Body of pancreas (tissue), 4 donors: ENCODE measurements around the gene OSBPL5. TPM values are rescaled to one million over a fixed set of nuclear protein-coding genes. Genes with fewer than 3 reads are reported as not detected.

Experiments
- ATAC-seq: fragments of 150-250 bp; one replicate; pipeline ENCODE4 v1.9.1; 2016
- DNase-seq, 4 donors: peaks; one replicate each; pipeline ENCODE4 v3.0.0-alpha.2; 2019
- H3K27ac ChIP-seq, 4 donors: fragments of 200-600 bp; sonication (generic); 1 replicate in 3 of 4; 2 replicates in 1 of 4; pipeline versions ENCODE4 v1.5.1 to v1.6.1; 2016 to 2019; ENCODE audit warnings: mild to moderate bottlenecking in 1 of 4, mixed read lengths in 1 of 4, moderate library complexity in 1 of 4
- H3K27me3 ChIP-seq, 2 donors: fragments of 200-600 bp; sonication (generic); one replicate each; pipeline ENCODE4 v1.6.0; 2016; ENCODE audit warnings: mild to moderate bottlenecking in 1 of 2
- H3K36me3 ChIP-seq, 2 donors: fragments of 200-600 bp; sonication (generic); replicated peaks in 1 of 2; 2 replicates each; pipeline ENCODE4 v1.5.1; 2016; ENCODE audit warnings: low read depth in 2 of 2; ENCODE audit not compliant: insufficient read depth in 1 of 2
- H3K4me1 ChIP-seq: fragments of 200-600 bp; sonication (generic); one replicate; pipeline ENCODE4 v1.6.0; 2016
- H3K4me3 ChIP-seq, 2 donors: fragments of 200-600 bp; sonication (generic); 1 replicate in 1 of 2; 2 replicates in 1 of 2; pipeline ENCODE4 v1.5.1; 2016 to 2019
- H3K9me3 ChIP-seq, 3 donors: fragments of 200-600 bp; sonication (generic); 1 replicate in 2 of 3; 2 replicates in 1 of 3; pipeline ENCODE4 v1.5.1; 2016
- CTCF ChIP-seq, 7 experiments: fragments of 450-650 bp in 4 of 7; fragments of 200-600 bp in 3 of 7; sonication (generic) in 3 of 7; IDR thresholded peaks; one replicate each; pipeline ENCODE4 v1.5.1; 2016 to 2019; ENCODE audit warnings: antibody characterized with exemption in 7 of 7
- POLR2A ChIP-seq, 3 donors: fragments of 450-650 bp; IDR thresholded peaks; one replicate each; pipeline ENCODE4 v1.6.1; 2016; ENCODE audit warnings: antibody characterized with exemption in 3 of 3, mild to moderate bottlenecking in 2 of 3
- WGBS, 2 donors: methylation state at CpG; one replicate each; pipeline ENCODE4 v1.1.5; 2017; 5-methylcytosine and 5-hydroxymethylcytosine counted together
- intact Hi-C: fragments of 100-400 bp; cut with DNase I; formaldehyde crosslinking; loops from one replicate; pipeline ENCODE4 v1.15.1; 2023
- total RNA-seq, 2 donors: library from RNA; depleted of rRNA; stranded (reverse); fragments of >200 nt; gene quantifications; one replicate each; pipeline ENCODE4 v1.1.0, GENCODE V29; 2016

Gene OSBPL5
- total RNA-seq, 2 donors from 2014 or later: 22.3 to 62.0 TPM

- Histone ChIP-seq H3K4me3 (no peak overlapping the region), H3K27ac (no peak overlapping the region), H3K9me3 (no peaks in the 10 kb centered on the region), H3K27me3 (no peaks in the 10 kb centered on the region), H3K4me1 (peaks cover 26% of the 10 kb centered on the region), H3K36me3 (no peaks in the 10 kb centered on the region)
- no peak for ATAC-seq
- DNase-seq: no peak
- 82 to 88% methylated on average over 16 to 18 of the region's 18 CpGs for WGBS, 2 donors
- TF ChIP-seq CTCF (IDR thresholded peaks at IDR 0.05) (no peak), POLR2A (IDR thresholded peaks at IDR 0.05) (no peak)
- intact Hi-C loops: no loop called here
Measured at GRCh38 chr11:3050386-3051195, 114.5 kb downstream of the OSBPL5 start.

- H3K27ac ChIP-seq: peak overlapping the region in 3 of 4 donors; percentile 50 to 56 (median 56)
- intact Hi-C loops: no loop called here
- TF ChIP-seq POLR2A (IDR thresholded peaks at IDR 0.05) (no peak), CTCF (IDR thresholded peaks at IDR 0.05) (peak in 3 of 7 experiments; percentile 24 to 42 (median 29))
- H3K4me1 ChIP-seq: peaks cover 30% of the 10 kb centered on the region
- H3K4me3 ChIP-seq: no peak overlapping the region
- DNase-seq: peak; percentile 58 to 83 (median 70)
- H3K27me3 ChIP-seq: no peaks in the 10 kb centered on the region
- H3K36me3 ChIP-seq: no peaks in the 10 kb centered on the region
- 45 to 53% methylated on average over 14 to 17 of the region's 18 CpGs for WGBS, 2 donors
- H3K9me3 ChIP-seq: no peaks in the 10 kb centered on the region
- ATAC-seq: peak; percentile 72
Measured at GRCh38 chr11:3049430-3050243, 115.5 kb downstream of the OSBPL5 start.

GRCh38 chr11:3047637-3048036 lies 117.5 kb downstream of the OSBPL5 start:
- WGBS, 2 donors: 90 to 98% methylated on average over 7 to 16 of the region's 16 CpGs
- DNase-seq: no peak
- intact Hi-C loops: no loop called here

GRCh38 chr11:3046641-3047040 lies 118.5 kb downstream of the OSBPL5 start:
- Histone ChIP-seq H3K27ac (no peak overlapping the region), H3K4me3 (no peak overlapping the region), H3K36me3 (no peaks in the 10 kb centered on the region), H3K9me3 (no peaks in the 10 kb centered on the region), H3K4me1 (peaks cover 60% of the 10 kb centered on the region), H3K27me3 (no peaks in the 10 kb centered on the region)
- 85 to 93% methylated on average over 7 to 8 of the region's 8 CpGs for WGBS, 2 donors
- DNase-seq (no peak), ATAC-seq (no peak)
- intact Hi-C loops: no loop called here
- TF ChIP-seq CTCF (IDR thresholded peaks at IDR 0.05) (no peak), POLR2A (IDR thresholded peaks at IDR 0.05) (no peak)

More at GRCh38 chr11:3047637-3048036, 117.5 kb downstream of the OSBPL5 start:
- TF ChIP-seq POLR2A (IDR thresholded peaks at IDR 0.05) (no peak), CTCF (IDR thresholded peaks at IDR 0.05) (no peak)
- Histone ChIP-seq H3K4me1 (peaks cover 50% of the 10 kb centered on the region), H3K36me3 (no peaks in the 10 kb centered on the region), H3K4me3 (no peak overlapping the region), H3K27me3 (no peaks in the 10 kb centered on the region), H3K27ac (no peak overlapping the region), H3K9me3 (no peaks in the 10 kb centered on the region)
- ATAC-seq: no peak
